SK-N-SH (cell line): ENCODE results near the gene TOGARAM2. TPM values are rescaled to one million over a fixed set of nuclear protein-coding genes. Genes with fewer than 3 reads are reported as not detected.

ENCODE experiments used
- CTCF ChIA-PET: fragments of 300-600, 350-600 bp; formaldehyde crosslinking; extraction: SDS; loops from one replicate; lab custom pipeline; 2021; lab: Yijun Ruan, JAX
- POLR2A ChIA-PET: fragments of 350-600 bp; sonication (Branson Sonifier 250); formaldehyde crosslinking; extraction: SDS; loops from one replicate; lab custom pipeline; 2020; ENCODE audit warnings: antibody characterized with exemption, inconsistent platforms; lab: Yijun Ruan, JAX
- DNase-seq: peaks from one replicate; pipeline ENCODE4 v3.0.0; 2012
- H2AFZ ChIP-seq: fragments of 200-600 bp; sonication (generic); 2 replicates; pipeline ENCODE4 v1.8.1; 2016; ENCODE audit warnings: antibody characterized with exemption, mild to moderate bottlenecking, low read depth
- H3F3A ChIP-seq: fragments of 200-600 bp; sonication (generic); replicated peaks from 2 replicates; pipeline ENCODE3; 2016; ENCODE audit warnings: antibody characterized with exemption, mild to moderate bottlenecking; ENCODE audit not compliant: insufficient read depth
- H3K27ac ChIP-seq, 2 experiments: fragments of 200-500 bp in 1 of 2; fragments of 200-600 bp in 1 of 2; sonication (Bioruptor generic) in 1 of 2; sonication (generic), shearing (Covaris generic) in 1 of 2; 2 replicates each; pipeline versions ENCODE4 v1.5.1 to v1.6.1; 2014 to 2016; ENCODE audit warnings: low read depth in 2 of 2, inconsistent platforms in 1 of 2, low read length in 1 of 2, mild to moderate bottlenecking in 1 of 2, mixed read lengths in 1 of 2
- H3K27me3 ChIP-seq: fragments of 200-600 bp; sonication (generic), shearing (Covaris generic); 2 replicates; pipeline ENCODE4 v1.6.1; 2016; ENCODE audit warnings: mixed run types; ENCODE audit not compliant: insufficient read depth
- H3K36me3 ChIP-seq, 2 experiments: fragments of 200-500 bp in 1 of 2; fragments of 200-600 bp in 1 of 2; sonication (Bioruptor generic) in 1 of 2; sonication (generic) in 1 of 2; replicated peaks in 1 of 2; 2 replicates each; pipeline versions ENCODE3 to v1.5.1; 2014 to 2016; ENCODE audit warnings: low read length in 1 of 2, mild to moderate bottlenecking in 1 of 2; ENCODE audit not compliant: insufficient read depth in 2 of 2, control insufficient read depth in 1 of 2
- H3K4me1 ChIP-seq, 2 experiments: fragments of 200-500 bp in 1 of 2; fragments of 200-600 bp in 1 of 2; sonication (Bioruptor generic) in 1 of 2; sonication (generic), shearing (Covaris generic) in 1 of 2; 2 replicates each; pipeline versions ENCODE4 v1.5.1 to v1.6.1; 2014 to 2016; ENCODE audit warnings: low read depth in 1 of 2, low read length in 1 of 2, mixed run types in 1 of 2; ENCODE audit not compliant: insufficient read depth in 2 of 2, control insufficient read depth in 1 of 2
- H3K4me2 ChIP-seq: fragments of 200-600 bp; sonication (generic), shearing (Covaris generic); 2 replicates; pipeline ENCODE4 v1.6.1; 2017; ENCODE audit warnings: mixed run types
- H3K4me3 ChIP-seq, 2 experiments: fragments of 200-500 bp in 1 of 2; fragments of 200-600 bp in 1 of 2; sonication (Bioruptor generic) in 1 of 2; sonication (generic), shearing (Covaris generic) in 1 of 2; 2 replicates each; pipeline versions ENCODE4 v1.5.1 to v1.8.1; 2014 to 2016; ENCODE audit warnings: low read depth in 2 of 2, inconsistent platforms in 1 of 2, low read length in 1 of 2, mild to moderate bottlenecking in 1 of 2, mixed read lengths in 1 of 2, moderate library complexity in 1 of 2
- H3K79me2 ChIP-seq: fragments of 200-600 bp; sonication (generic); 2 replicates; pipeline ENCODE4 v1.8.1; 2017; ENCODE audit warnings: mild to moderate bottlenecking; ENCODE audit not compliant: insufficient read depth
- H3K9ac ChIP-seq: fragments of 200-600 bp; sonication (generic); 2 replicates; pipeline ENCODE4 v1.6.1; 2017; ENCODE audit warnings: mixed run types
- H3K9me2 ChIP-seq: fragments of 200-600 bp; sonication (generic); 2 replicates; pipeline ENCODE4 v1.6.1; 2017; ENCODE audit warnings: mixed run types
- H3K9me3 ChIP-seq: fragments of 200-600 bp; sonication (generic); 2 replicates; pipeline ENCODE4 v1.6.1; 2017; ENCODE audit warnings: mixed run types, mild to moderate bottlenecking, moderate library complexity
- H4K20me1 ChIP-seq: fragments of 200-600 bp; sonication (generic); 2 replicates; pipeline ENCODE4 v1.6.1; 2017; ENCODE audit warnings: mild to moderate bottlenecking, mixed run types; ENCODE audit not compliant: insufficient read depth
- EP300 ChIP-seq, 2 experiments: IDR thresholded peaks; 2 replicates each; pipeline versions ENCODE4 v1.4.0 to v1.6.1; 2012; ENCODE audit warnings: borderline replicate concordance in 1 of 2, low read depth in 1 of 2, low read length in 1 of 2
- EZH2phosphoT487 ChIP-seq: fragments of 200-600 bp; sonication (generic); IDR thresholded peaks from 2 replicates; pipeline ENCODE4 v1.6.1; 2017; ENCODE audit warnings: low read depth, mixed run types, mild to moderate bottlenecking, antibody characterized with exemption, moderate library complexity, borderline replicate concordance
- FOSL2 ChIP-seq: IDR thresholded peaks from 2 replicates; pipeline ENCODE4 v1.4.0; 2012; ENCODE audit warnings: low read depth, mild to moderate bottlenecking, moderate library complexity, borderline replicate concordance
- FOXJ3 ChIP-seq: sonication (generic); formaldehyde crosslinking; IDR thresholded peaks from 2 replicates; pipeline ENCODE4 v1.5.1; 2020; ENCODE audit warnings: mild to moderate bottlenecking, missing genetic modification reagents
- GABPA ChIP-seq: IDR thresholded peaks from 2 replicates; pipeline ENCODE4 v1.4.0; 2012; ENCODE audit warnings: low read depth, mild to moderate bottlenecking
- GATA2 ChIP-seq: sonication (generic); formaldehyde crosslinking; IDR thresholded peaks from 2 replicates; pipeline ENCODE4 v1.5.0; 2020; ENCODE audit warnings: mild to moderate bottlenecking, missing genetic modification reagents
- IRF3 ChIP-seq: fragments of 150-350 bp; IDR thresholded peaks from 2 replicates; pipeline ENCODE4 v1.6.1; 2016; ENCODE audit warnings: mild to moderate bottlenecking, low read depth, low read length
- JUND ChIP-seq: IDR thresholded peaks from 2 replicates; pipeline ENCODE4 v1.4.0; 2012
- MXI1 ChIP-seq: IDR thresholded peaks from 2 replicates; pipeline ENCODE4 v1.6.1; 2012; ENCODE audit warnings: mild to moderate bottlenecking, low read depth, low read length, improper control_type of control experiment
- NFIC ChIP-seq: IDR thresholded peaks from 2 replicates; pipeline ENCODE4 v1.4.0; 2012; ENCODE audit warnings: borderline replicate concordance
- NRF1 ChIP-seq: IDR thresholded peaks from 2 replicates; pipeline ENCODE4 v1.6.1; 2012; ENCODE audit warnings: low read depth, mild to moderate bottlenecking, low read length
- PBX3 ChIP-seq: IDR thresholded peaks from 2 replicates; pipeline ENCODE4; 2012
- RAD21 ChIP-seq: IDR thresholded peaks from 2 replicates; pipeline ENCODE4 v1.6.1; 2012; ENCODE audit warnings: mild to moderate bottlenecking, low read length
- RCOR1 ChIP-seq: fragments of 150-350 bp; IDR thresholded peaks from 2 replicates; pipeline ENCODE4 v1.6.1; 2017; ENCODE audit warnings: antibody characterized with exemption, low read length
- RFX5 ChIP-seq: IDR thresholded peaks from 2 replicates; pipeline ENCODE4 v1.6.1; 2012; ENCODE audit warnings: mild to moderate bottlenecking, improper control_type of control experiment, low read length
- RXRA ChIP-seq: IDR thresholded peaks from 2 replicates; pipeline ENCODE4 v1.4.0; 2012; ENCODE audit warnings: low read depth, mild to moderate bottlenecking, borderline replicate concordance
- SMC3 ChIP-seq: IDR thresholded peaks from 2 replicates; pipeline ENCODE4 v1.6.1; 2012; ENCODE audit warnings: low read depth, low read length, improper control_type of control experiment
- TCF12 ChIP-seq: IDR thresholded peaks from 2 replicates; pipeline ENCODE4 v1.4.0; 2012
- USF1 ChIP-seq: IDR thresholded peaks from 2 replicates; pipeline ENCODE4 v1.4.0; 2012; ENCODE audit warnings: low read depth, borderline replicate concordance
- YY1 ChIP-seq: IDR thresholded peaks from 2 replicates; pipeline ENCODE4 v1.4.0; 2012; ENCODE audit warnings: low read depth, mild to moderate bottlenecking
- WGBS: methylation state at CpG from one replicate; pipeline ENCODE4 v1.1.6; 2017; ENCODE audit warnings: low lambda C conversion rate; 5-methylcytosine and 5-hydroxymethylcytosine counted together
- polyA plus RNA-seq, 3 experiments: library from polyadenylated mRNA; depleted of rRNA; stranded (reverse); fragments of >200 nt; gene quantifications; 2 replicates each; pipeline ENCODE4 v1.2.3, GENCODE V29; 2012
- TF ChIP-seq, protein P1 (sequence below): IDR thresholded peaks from 2 replicates; pipeline ENCODE4 v1.4.0; 2012; ENCODE audit warnings: low read depth

Gene TOGARAM2
- polyA plus RNA-seq, 1 of the 3 experiments (the other 2 are of a cell fraction) = 0.69 TPM

DNA sequence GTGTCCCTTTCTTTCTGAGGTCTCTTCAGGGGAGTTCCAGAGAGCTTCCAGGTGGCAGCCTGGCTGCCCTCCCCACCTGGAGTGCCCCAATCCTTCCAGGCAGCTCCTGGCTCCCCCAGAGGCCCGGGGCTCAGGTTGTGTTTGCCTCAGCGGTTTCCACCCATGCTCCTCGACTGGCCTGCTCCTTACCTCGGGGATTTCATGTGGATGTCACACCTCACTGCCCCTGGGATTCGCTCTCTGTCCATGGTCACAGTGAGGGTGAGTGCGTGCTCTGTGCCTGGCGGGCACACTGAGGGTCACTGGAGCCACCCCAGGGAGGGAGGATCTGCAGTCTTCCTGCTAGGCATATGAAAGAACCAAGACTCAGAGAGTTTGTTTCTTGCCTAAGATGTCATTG lies 2.1 kb upstream of the TOGARAM2 start:
- H3K4me2 ChIP-seq = no peak overlapping the region
- no peak overlapping the region for H2AFZ ChIP-seq
- H3K9ac ChIP-seq = no peak overlapping the region
- H3F3A ChIP-seq = no peaks in the 10 kb centered on the region
- no peaks in the 10 kb centered on the region for H3K9me2 ChIP-seq
- POLR2A ChIA-PET = no interaction called here
- H3K9me3 ChIP-seq = no peaks in the 10 kb centered on the region
- H3K36me3 ChIP-seq = no peaks in the 10 kb centered on the region
- no peaks in the 10 kb centered on the region for H3K79me2 ChIP-seq
- H3K27me3 ChIP-seq = no peaks in the 10 kb centered on the region
- peaks cover 0 to 15% of the 10 kb centered on the region in 2 experiments; a peak in 1 of 4 replicates for H3K4me1 ChIP-seq
- H3K27ac ChIP-seq = no peak overlapping the region
- H3K4me3 ChIP-seq = no peak overlapping the region
- H4K20me1 ChIP-seq = no peaks in the 10 kb centered on the region
- WGBS = 54% methylated on average over 6 of the region's 7 CpGs
- CTCF ChIA-PET = interaction anchor here (0.8 to 2.7 kb wide), 4 partner anchors 8 to 217 kb away, joined by 3 to 6 read pairs (median 4); no protein-coding TSS in a partner anchor
- TF ChIP-seq JUND (no peak), RCOR1 (no peak), YY1 (no peak), EZH2phosphoT487 (no peak), MXI1 (no peak), GABPA (no peak)
- TF ChIP-seq, protein P1, sequence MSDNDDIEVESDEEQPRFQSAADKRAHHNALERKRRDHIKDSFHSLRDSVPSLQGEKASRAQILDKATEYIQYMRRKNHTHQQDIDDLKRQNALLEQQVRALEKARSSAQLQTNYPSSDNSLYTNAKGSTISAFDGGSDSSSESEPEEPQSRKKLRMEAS = no peak
- peak; percentile 45 for DNase-seq

DNA sequence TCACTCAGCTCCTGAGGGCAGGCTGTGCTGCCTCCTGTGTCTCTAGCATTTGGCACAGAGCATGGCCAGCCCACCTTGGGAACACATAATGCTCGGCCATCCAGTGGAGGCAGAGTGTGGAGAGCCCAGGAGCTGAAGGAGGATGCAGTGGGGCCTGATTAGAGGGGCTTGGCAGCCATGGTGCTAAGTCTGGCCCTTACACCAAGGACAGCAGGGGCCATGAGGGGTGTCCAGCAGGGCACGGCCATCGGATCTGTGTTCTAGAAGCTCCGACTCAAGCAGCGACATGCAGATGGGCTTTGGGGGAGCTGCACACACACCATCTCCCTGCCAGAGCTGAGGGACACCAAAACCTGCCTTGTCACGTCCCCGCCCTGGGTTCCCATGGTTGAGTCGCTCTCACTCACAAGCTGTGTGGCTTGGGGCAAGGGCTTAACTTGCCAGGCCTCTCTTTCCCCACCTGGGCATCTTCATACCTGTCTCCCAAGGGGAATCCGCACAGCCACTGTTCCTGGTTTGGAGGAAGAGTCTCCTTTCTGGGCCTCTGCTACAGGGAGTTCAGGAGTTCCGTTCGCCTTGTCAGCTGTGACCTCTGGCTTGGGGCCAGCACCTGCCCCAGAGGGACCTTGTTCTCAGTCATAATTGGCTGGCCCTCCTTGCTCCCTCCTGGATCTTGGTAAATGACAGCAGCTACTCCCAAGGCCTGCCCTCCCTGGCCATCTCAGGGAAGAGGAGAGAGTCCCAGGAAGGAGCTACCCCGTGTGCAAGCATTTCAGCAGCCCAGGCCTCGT lies 1.3 kb upstream of the TOGARAM2 start:
- H3K4me1 ChIP-seq = peaks cover 0 to 15% of the 10 kb centered on the region in 2 experiments; a peak in 1 of 4 replicates
- DNase-seq = peak; percentile 29
- ChIA-PET POLR2A (no interaction called here), CTCF (interaction anchor here (0.8 to 2.7 kb wide), 6 partner anchors 8 to 21 kb away, joined by 3 to 6 read pairs (median 4); no protein-coding TSS in a partner anchor)
- no peaks in the 10 kb centered on the region for H3K27me3 ChIP-seq
- TF ChIP-seq FOXJ3 (CRISPR knock-in tag) (no peak), RAD21 (no peak), FOSL2 (no peak), NFIC (no peak), RXRA (no peak), RCOR1 (no peak), JUND (no peak), GATA2 (no peak), RFX5 (no peak), NRF1 (no peak), USF1 (no peak), SMC3 (no peak), EZH2phosphoT487 (no peak), PBX3 (no peak), TCF12 (no peak), EP300 (IDR thresholded peaks at IDR 0.05; ENCODE audit: borderline replicate concordance in 1 of 2, low read depth in 1 of 2, low read length in 1 of 2) (no peak), IRF3 (no peak)
- H3K4me3 ChIP-seq = no peak overlapping the region
- no peak overlapping the region for H2AFZ ChIP-seq
- no peak overlapping the region for H3K4me2 ChIP-seq
- no peaks in the 10 kb centered on the region for H4K20me1 ChIP-seq
- no peaks in the 10 kb centered on the region for H3F3A ChIP-seq
- WGBS = 68% methylated on average over 13 of the region's 13 CpGs
- no peaks in the 10 kb centered on the region for H3K9me2 ChIP-seq
- no peaks in the 10 kb centered on the region for H3K9me3 ChIP-seq
- no peaks in the 10 kb centered on the region for H3K36me3 ChIP-seq
- no peak overlapping the region for H3K27ac ChIP-seq
- no peak overlapping the region for H3K9ac ChIP-seq
- no peaks in the 10 kb centered on the region for H3K79me2 ChIP-seq
